Peyer's patch (tissue), 4 donors: ENCODE data around the gene CELF2.

Experiments
- POLR2A ChIP-seq, 2 donors: fragments of 450-650 bp; IDR thresholded peaks; one replicate each; pipeline ENCODE4 v1.5.1; 2017; ENCODE audit warnings: antibody characterized with exemption in 2 of 2, mild to moderate bottlenecking in 2 of 2, moderate library complexity in 2 of 2
- TF ChIP-seq, protein P1 (sequence below), 6 experiments: fragments of 450-650 bp in 4 of 6; fragments of 200-600 bp in 2 of 6; sonication (generic) in 1 of 6; IDR thresholded peaks; one replicate each; pipeline ENCODE4 v1.5.1; 2017 to 2019; ENCODE audit warnings: antibody characterized with exemption in 6 of 6, mild to moderate bottlenecking in 3 of 6, moderate library complexity in 1 of 6

DNA sequence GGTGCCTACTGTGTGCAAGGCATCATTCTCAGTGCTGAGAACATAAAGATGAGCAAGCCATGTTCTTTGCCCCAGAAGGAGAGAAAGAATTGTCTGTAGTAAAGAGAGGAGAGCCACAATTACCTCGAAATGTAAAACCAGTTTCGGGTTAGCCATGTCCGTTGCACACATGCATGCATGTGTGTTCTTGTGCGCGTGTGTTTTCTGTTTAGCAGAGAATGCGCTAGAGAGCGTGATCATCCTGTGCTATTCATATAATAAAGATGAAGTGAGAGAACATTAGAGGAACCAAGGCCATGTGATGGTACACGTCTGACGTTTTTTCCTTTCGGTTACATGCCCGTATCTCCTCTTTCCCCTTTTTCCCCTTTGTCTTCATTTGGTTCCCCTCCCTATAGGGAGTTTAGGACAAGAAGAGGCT, 158.2 kb downstream of the CELF2 start:
- TF ChIP-seq POLR2A (IDR thresholded peaks at IDR 0.05) = no peak
- TF ChIP-seq, protein P1, sequence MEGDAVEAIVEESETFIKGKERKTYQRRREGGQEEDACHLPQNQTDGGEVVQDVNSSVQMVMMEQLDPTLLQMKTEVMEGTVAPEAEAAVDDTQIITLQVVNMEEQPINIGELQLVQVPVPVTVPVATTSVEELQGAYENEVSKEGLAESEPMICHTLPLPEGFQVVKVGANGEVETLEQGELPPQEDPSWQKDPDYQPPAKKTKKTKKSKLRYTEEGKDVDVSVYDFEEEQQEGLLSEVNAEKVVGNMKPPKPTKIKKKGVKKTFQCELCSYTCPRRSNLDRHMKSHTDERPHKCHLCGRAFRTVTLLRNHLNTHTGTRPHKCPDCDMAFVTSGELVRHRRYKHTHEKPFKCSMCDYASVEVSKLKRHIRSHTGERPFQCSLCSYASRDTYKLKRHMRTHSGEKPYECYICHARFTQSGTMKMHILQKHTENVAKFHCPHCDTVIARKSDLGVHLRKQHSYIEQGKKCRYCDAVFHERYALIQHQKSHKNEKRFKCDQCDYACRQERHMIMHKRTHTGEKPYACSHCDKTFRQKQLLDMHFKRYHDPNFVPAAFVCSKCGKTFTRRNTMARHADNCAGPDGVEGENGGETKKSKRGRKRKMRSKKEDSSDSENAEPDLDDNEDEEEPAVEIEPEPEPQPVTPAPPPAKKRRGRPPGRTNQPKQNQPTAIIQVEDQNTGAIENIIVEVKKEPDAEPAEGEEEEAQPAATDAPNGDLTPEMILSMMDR (IDR thresholded peaks at IDR 0.05) = no peak
